Gastroesophageal sphincter (tissue), 3 donors: ENCODE results near the gene ACTA1.

Experiments used
- CTCF ChIP-seq, 4 experiments: fragments of 200-600 bp in 2 of 4; fragments of 450-650 bp in 2 of 4; sonication (generic) in 1 of 4; IDR thresholded peaks; one replicate each; pipeline ENCODE4 v1.5.1; 2017 to 2019; ENCODE audit warnings: antibody characterized with exemption in 4 of 4, mild to moderate bottlenecking in 2 of 4, moderate library complexity in 2 of 4
- POLR2A ChIP-seq, 2 donors: fragments of 450-650 bp; IDR thresholded peaks; one replicate each; pipeline ENCODE4 v1.6.1; 2017; ENCODE audit warnings: antibody characterized with exemption in 2 of 2, mild to moderate bottlenecking in 2 of 2, moderate library complexity in 1 of 2
- POLR2AphosphoS5 ChIP-seq: sonication (generic); formaldehyde crosslinking; IDR thresholded peaks from one replicate; pipeline ENCODE4 v1.6.1; 2017; ENCODE audit warnings: antibody characterized with exemption

DNA sequence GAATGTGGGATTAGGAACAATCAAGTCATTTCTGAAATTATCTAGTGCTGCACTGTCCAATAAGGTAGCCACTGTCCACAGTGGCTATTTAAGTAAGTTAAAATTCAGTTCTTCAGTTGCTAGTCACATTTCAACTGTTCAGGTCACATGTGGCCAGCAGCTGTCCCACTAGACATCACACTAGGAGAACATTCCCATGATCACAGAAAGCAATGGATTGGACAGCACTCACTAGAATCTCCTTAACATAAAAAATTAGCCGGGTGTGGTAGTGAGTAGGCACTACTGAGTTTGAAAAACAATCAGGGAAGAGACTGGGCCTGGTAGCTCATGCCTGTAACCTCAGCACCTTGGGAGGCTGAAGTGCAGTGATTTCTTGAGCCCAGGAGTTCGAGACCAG is 40.6 kb upstream of the ACTA1 start:
- TF ChIP-seq POLR2AphosphoS5: no peak
- no peak for TF ChIP-seq POLR2A (IDR thresholded peaks at IDR 0.05)
- no peak for TF ChIP-seq CTCF (IDR thresholded peaks at IDR 0.05)
